Measurements from ENCODE around the gene CDHR4. TPM values are rescaled to one million over a fixed set of nuclear protein-coding genes. Genes with fewer than 3 reads are reported as not detected.
A peak's percentile ranks its signal among the peaks of the same experiment; 100 is the strongest.

Gene CDHR4
- polyA plus RNA-seq, 3 donors, result not detected

DNA sequence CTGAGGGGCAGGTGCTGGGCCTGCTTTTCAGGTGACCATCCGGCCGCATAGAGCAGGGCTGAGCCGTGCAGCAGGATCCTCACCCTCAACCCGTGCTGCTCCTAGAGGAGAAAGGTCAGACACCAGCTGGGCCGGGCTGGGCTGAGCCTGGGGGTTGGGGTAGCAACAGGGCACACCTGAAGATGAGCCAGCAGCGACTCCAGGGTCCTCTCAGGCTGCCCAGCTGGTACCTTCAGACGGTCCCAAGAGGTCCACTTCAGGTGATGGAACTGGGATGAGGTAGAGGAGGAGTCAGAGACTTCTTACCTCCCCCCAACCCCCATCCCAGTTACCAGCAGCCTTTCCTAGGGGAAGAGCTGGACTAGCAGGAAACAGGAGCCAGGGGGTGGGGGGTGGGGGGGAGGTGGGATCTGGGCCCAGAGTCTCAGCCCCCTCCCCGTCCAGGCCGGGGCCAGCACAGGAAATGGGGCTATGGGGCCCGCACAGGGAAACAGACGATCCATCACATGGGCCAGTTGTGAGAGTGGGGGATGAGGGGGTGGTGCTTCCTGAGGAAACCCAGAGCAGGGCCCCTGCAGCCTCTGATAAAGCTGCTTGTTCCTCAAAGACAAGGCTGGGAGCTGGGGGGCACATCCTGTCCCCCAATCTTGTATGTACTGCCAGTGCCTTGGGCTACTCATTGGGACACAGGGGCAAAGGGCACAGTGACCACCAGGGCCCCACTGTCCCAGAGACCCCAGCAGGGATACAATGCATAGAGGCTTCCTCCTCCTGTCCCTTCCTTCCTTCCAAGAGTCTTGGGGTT is 6.4 kb upstream of the CDHR4 start:
- no peak overlapping the region for H3K27ac ChIP-seq (ENCODE audit: low read depth, low read length)
- 23 to 49% (median 23%) methylated on average over 7 to 11 of the region's 11 CpGs for WGBS, 3 donors

DNA sequence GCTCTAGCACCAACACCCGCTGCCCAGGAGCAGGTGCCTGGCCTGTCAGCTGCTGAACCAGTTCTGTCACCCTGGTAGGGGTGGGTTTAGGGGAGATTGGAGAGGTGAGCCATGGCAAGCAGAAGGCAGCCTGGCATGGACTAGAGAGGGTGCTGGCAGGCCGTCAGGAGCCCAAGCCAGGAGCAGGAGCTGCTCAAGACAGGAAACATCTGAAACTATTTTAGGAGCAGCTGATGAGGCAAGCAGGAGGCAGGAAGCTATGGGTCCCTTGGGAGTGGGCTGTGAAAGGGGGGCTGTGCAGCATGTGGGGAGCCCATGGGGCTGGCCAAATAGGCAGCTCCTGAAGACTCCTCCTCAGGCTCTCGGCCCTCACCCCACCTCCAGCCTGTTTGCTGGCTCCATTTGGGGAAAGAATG is 5.7 kb upstream of the CDHR4 start:
- WGBS, 3 donors, result 23 to 62% (median 24%) methylated on average over 3 of the region's 3 CpGs
- H3K27ac ChIP-seq (ENCODE audit: low read depth, low read length), result no peak overlapping the region

DNA sequence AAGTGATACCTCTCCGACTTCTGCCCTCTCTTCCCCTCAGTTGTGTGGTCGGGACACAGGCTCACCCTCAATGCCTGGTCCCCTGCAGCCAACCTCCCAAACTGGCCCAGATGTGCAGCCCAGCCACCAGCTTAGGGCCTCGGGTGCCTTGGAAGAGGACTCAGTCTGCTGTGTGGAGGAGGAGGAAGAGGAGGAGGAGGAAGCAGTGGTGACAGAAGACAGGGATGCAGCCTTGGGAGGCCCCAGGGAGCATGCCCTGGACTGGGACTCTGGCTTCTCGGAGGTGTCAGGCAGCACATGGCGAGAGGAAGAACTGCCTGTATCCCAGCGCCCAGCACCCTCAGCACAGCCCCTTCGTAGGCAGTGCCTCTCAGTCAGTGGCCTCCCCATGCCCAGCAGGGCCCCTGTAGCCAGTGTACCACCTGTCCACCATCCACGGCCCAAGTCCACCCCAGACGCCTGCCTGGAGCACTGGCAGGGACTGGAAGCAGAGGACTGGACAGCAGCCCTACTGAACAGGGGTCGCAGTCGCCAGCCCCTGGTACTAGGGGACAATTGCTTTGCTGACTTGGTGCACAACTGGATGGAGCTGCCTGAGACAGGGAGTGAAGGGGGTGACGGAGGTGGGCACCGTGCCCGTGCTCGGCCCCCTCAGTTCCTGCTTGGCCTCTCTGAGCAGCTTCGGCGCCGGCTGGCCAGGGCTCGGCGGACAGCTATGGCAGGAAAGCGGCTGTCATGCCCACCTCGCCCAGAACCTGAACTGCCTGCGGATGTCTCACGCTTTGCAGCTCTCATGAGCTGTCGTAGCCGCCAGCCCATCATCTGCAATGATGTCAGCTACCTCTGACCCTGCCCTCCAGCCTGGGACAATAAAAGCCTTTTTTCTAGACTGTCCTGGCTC is 4.7 kb upstream of the CDHR4 start:
- H3K27ac ChIP-seq (ENCODE audit: low read depth, low read length), result no peak overlapping the region
- WGBS, 3 donors, result 31 to 79% (median 38%) methylated on average over 26 of the region's 26 CpGs

DNA sequence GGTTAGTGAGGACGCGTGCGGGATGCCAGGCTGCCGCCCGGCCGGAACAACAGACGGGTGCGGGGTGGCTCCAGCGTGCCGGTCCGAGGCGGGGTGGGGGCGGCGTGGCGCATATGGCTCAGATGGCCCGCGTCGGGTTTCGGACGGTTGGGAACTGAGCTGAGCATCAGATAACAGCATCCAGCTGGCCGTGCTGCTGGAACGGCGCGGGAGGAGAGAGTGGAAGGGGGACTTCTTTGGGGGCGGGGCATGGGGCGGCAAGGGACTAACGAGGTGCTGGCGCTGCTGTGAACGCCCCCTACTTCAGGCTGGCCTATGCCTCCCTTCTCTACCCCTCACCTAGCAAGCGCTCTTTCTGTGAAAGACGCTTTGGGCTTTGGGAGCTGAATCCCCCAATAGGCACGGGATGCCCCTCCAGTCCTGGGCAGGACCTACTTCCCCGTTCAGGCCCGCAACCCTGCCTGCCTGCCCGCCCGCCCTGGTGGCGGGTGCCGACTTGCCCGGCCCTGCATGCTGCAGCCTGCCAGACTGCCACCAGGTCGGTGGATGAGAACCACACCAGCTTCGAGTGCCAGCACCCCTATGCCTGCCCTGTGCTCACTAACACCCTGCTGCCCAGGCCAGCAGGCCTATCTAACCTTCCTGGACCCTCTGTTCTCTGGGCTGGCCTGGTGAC is 3.9 kb upstream of the CDHR4 start:
- H3K27ac ChIP-seq (ENCODE audit: low read depth, low read length), result no peak overlapping the region
- 1 to 8% (median 1%) methylated on average over 40 to 41 of the region's 41 CpGs for WGBS, 3 donors

DNA sequence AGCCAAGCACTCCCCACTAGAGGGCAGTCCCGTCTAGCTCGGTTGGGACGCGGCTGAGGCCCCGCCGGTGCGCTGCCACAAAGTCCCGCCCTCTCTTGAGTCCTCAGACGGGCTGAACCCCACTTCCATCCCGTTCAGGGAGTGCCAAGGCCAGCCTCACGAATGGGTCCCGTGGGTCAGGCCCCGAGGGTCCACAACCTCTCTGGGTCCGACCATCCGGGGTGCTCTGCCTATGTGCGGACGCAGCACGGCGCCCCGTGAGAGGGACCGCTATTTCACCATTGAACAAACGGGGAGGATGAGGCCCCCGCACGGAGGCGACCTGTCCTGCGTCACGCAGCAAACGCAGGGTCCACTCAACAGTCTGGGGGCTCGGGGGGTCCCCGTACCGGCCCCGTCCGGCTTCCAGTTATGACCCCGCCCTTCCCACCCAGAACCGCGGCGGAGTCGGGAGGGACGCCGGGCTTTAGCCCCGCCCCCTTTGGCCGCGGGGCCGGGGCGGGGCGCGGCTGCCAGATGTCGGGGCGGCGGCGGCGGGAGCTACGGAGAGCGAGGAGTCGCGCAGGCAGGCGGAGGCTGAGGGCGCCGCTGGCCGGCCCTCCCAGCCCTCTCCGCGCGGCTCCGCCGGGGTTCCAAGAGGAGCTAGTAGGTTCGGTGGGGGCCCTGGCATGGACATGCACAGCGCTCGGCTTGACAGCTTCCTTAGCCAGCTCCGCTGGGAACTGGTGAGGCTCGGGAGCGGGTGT is 3.2 kb upstream of the CDHR4 start, which contains the start of gene INKA1:
TSS of gene INKA1 (plus strand) at position 543 of the 746 bp plus-strand sequence. CDS start at position 675, 132 bp downstream.
- 0 to 1% (median 1%) methylated on average over 64 to 71 of the region's 71 CpGs for WGBS, 3 donors
- H3K27ac ChIP-seq (ENCODE audit: low read depth, low read length), result peak within 1 kb of the TSS; percentile 55

DNA sequence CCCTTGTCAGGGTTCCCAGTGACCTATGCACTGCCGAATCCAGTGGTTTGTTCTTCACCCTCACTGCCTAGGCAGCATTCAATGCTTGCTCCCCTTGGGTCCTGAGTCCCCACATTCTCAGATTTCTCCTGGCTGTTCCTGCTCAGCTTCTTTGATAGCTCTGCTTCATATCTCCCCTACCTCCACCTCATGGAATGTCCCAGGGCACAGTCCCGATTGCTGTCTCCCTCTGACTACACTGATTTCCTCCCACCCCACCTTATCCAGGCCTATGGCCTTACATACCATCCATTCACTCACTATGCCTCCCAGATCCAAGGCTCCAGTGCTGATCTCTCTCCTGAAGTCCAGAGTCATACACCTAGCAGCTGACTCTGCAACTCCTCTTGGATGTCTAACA is 1.5 kb upstream of the CDHR4 start:
- H3K27ac ChIP-seq (ENCODE audit: low read depth, low read length), result no peak overlapping the region
- 87 to 95% (median 94%) methylated on average over 2 of the region's 2 CpGs for WGBS, 3 donors

DNA sequence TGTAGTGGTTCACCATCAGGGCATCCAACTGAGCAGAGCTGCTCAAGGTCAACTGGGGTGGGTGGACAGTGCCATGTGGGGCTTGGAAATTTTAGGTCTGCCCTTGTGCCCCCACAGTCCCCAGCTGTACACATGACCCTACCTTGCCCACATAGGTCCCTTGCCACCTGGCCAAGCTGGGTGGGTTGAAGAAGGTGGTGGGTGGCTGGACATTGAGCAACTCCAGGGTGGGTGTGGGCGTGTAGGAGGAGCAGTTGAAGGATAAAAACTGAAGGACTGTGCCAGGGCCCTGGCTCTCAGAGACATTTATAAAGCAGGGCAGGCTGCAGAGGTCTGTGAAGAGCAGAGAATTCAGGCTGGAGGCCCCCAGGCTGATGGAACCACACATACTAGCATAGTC is 568 bp downstream of the CDHR4 start:
- WGBS, 3 donors, result 62 to 84% (median 70%) methylated on average over 1 of the region's 1 CpG

DNA sequence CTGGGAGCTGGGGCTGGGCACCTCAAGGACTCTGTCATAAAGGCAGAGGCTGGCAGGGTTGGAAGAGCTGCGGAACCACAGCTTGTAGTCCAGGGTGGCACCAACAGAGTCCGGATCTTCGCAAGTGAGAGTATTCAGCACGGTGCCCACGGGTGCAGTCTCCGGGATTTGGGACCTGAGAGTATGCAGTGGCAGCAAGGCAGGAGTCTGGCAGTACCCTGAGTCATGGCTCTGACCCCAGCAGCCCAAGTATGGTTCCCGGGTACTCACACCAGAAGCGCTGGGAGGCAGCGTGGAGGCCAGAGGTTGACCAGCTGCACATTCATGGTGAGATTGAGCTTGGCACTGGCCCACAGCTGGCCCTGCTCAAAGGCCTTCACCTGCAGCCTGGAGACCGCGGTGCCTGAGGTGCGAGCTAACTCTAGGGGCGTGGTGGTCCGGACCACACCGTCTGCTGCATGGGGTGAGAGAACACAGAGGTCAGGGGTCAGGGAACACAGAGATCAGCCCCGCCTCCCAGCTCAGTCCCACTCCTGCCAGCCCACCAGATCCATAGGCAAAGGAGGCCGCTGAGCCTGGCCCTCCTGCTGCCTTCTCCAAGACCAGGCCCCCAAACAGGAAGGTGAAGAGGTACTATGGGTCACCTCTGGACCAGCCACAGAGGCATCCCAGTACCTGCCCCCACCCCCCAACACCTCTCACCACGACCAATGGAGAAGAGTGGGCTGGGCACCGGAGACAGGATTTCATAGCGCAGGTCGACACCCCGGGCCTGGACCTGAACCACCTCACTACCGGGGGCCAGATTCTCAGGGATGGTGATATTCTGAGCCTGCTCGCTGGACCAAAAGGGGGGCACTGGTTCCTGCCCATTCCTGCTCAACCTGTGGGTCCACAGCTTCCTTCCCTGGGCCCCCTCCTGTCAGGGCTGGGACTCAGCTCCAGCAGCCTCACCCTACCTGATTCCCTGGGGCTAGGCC is 4.5 kb downstream of the CDHR4 start:
- no peak overlapping the region for H3K27ac ChIP-seq (ENCODE audit: low read depth, low read length)
- WGBS, 3 donors, result 86 to 88% (median 87%) methylated on average over 24 of the region's 24 CpGs

More for the DNA sequence above, 568 bp downstream of the CDHR4 start:
- H3K27ac ChIP-seq (ENCODE audit: low read depth, low read length), result no peak overlapping the region

DNA sequence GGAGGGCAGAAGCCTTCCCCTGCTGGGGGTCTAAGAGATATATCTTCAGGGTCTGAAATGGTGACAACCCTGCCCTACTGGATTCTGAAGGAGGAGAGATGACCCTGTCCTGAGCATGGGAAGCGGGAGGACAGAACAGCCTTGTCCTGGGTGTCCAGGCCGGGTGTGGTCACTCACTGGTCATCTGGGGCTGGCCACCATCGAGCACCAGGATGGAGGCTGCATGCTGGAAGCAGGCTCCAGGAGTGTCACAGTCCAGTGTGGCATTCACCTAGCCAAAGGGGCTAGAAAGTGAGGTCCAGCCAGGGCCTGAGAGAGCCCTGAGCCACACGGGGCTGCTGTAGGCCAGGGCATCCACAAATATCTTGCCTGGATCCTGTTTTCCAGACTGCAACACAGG is 5.2 kb downstream of the CDHR4 start:
- no peak overlapping the region for H3K27ac ChIP-seq (ENCODE audit: low read depth, low read length)
- 80 to 84% (median 80%) methylated on average over 4 of the region's 4 CpGs for WGBS, 3 donors

DNA sequence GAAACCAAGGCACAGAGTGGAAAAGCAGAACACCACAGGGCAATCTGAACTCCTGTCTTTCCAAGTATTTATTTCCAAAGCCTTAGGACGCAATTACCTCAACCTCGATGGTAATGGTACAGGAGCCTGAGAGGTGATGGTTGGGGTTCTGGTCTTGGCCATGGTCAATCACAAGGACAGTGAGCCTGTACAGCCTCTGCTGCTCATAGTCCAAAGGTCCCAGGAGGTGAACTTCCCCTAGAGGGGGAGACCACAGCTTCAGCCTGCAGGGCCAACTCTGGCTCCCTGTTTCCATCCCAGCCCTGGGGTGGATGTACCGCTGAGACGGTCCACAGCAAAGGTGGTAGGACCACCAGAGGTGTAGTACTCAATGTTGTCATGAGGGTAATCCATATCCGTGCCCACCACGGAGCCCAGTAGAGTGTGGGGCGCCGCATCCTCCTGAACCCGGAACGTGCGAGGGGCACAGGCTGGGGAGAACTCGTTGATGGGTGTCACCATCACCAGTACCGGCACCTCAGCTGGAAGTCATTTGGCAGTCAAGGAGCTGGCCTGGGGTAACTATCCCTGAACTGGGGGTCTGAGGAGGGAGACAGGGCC is 6.1 kb downstream of the CDHR4 start:
- whole genome bisulfite sequencing, 3 donors, result 94 to 96% (median 95%) methylated on average over 13 of the region's 13 CpGs
- no peak overlapping the region for H3K27ac ChIP-seq (ENCODE audit: low read depth, low read length)

DNA sequence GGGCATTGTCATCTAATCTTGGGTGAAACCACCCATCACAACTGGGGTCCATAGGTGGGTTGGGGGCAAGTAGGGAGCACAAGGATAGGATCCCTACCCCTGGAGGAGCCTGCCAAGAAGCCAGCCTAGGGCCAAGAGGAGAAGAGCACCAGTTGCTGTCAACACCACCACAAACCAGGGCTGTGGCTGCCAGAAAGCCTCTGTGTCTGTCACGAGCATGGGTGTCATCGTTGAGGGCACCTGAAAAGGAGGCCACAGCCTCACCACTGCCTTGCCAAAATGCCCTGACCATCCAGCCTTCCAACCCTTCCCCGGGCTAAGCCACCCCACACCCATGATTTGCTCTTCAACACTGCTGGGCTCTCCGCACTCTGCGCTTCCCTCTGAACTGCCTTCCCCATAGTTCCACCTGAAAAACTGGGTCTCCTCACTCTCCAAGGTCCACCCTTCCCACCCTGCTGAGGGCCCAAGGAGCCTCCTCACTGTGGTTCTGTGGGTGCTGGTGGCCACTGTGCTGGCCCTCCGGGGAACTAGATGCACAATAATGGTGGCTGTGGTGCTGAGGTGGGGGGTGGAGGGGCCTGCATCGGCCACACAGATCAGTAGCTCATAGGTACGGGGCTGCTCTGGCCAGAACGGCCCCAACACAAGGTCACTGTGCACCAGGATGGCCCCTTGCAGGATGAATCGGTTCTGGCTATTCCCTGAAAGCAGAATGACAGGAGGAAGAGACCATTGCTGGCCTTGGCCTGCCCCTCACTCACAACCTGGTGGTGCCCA is 7.1 kb downstream of the CDHR4 start:
- 88 to 95% (median 92%) methylated on average over 10 of the region's 10 CpGs for WGBS, 3 donors
- no peak overlapping the region for H3K27ac ChIP-seq (ENCODE audit: low read depth, low read length)

DNA sequence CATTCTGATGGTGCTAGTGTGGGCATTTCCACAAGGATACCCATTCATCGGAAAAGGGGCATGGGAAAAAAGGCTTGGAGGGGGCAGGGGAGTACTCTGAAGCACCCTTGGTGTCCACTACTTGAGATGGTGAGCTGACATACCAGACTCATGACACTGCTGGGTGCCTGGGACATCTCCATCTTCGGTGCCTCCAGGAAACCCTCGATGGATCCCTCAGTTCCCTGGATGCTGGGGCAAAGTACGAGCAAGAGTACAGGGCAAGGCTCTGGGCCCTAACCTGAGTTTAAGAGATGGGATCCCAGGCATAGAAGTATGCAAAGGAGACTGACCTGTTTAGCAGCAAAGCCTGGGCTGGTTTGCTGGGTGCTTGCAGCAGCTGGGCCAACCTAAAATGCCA is 8.1 kb downstream of the CDHR4 start:
- H3K27ac ChIP-seq (ENCODE audit: low read depth, low read length), result no peak overlapping the region
- WGBS, 3 donors, result 80 to 95% (median 95%) methylated on average over 4 of the region's 4 CpGs

DNA sequence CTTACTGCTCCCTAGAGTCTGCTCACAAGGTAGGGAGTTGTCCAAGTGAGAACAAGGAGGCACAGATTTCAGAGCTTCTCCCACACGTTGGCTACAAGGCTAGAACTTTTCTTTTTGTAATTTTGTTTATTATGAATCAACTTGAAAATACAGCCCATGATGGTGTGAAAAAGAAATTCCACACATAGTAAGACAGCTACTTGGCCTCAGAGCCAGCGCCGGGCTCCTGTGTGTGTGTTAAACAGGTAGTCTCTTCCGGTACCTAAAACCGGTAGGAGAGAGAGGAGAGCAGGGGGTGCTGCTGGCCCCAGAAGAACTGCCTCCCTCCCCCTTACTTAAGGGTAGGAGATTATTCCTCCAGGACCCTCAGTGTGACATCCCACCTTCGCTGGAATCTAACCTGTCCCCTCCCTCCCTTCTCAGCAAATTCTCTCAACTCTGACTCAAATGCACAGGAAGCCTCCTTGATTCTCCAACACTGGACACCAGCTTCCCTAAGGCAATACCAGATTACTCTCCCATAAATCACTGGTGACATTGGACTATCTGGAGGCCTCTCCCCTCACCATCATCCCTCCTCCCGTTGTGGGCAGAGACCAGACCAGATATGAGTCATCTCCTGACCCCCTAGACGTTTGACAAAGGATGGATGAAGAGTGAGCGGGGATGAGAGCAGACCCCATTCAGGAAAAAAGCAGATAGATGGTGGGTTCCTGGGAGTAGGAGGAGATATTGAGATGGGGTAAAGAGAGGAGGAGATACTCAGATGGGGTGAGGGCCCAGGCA is 8.9 kb downstream of the CDHR4 start:
- 56 to 64% (median 60%) methylated on average over 9 of the region's 9 CpGs for WGBS, 3 donors

DNA sequence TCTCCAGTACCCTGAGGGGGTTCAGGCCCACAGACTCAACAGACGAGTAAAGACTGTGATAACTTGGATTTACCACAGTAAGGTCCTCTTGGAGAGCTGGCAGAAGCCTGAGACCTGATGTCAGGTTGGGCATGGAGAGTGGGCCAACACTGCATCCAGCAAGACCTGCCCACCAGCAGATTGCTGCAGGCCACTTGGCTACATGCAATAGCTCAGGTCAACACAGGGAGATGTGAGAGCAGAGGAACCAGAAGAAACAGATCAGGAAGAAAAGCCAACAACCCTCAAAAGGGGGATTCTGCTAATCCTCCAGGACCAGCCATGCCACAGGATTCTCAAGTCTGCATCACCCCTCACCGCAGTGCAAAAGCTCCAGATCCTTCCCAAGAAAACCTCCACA is 11.6 kb downstream of the CDHR4 start:
- H3K27ac ChIP-seq (ENCODE audit: low read depth, low read length), result no peak overlapping the region
- WGBS, 3 donors, result 94 to 100% (median 97%) methylated on average over 2 of the region's 2 CpGs

More for the DNA sequence above, 8.9 kb downstream of the CDHR4 start:
- no peak overlapping the region for H3K27ac ChIP-seq (ENCODE audit: low read depth, low read length)

DNA sequence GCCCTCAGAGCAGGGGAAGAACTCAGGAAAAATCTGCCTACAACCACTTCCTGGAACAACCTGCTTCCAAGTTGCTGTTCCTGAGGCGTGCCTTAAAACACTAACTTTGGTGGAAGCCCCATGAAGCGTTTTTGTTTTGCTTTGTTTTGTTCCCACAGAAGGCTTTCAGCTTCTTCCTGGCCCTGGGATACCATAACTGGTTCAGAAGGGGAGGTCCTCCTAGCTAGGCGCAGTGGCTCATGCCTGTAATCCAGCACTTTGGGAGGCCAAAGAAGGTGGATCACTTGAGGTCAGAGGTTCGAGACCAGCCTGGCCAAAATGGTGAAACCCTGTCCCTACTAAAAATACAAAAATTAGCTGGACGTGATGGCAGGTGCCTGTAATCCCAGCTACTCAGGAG is 12.1 kb downstream of the CDHR4 start:
- no peak overlapping the region for H3K27ac ChIP-seq (ENCODE audit: low read depth, low read length)
- 77 to 89% (median 78%) methylated on average over 5 of the region's 5 CpGs for WGBS, 3 donors

All from adipose tissue (tissue), 3 donors.